ENCODE results near the gene ZDHHC7. TPM values are rescaled to one million over a fixed set of nuclear protein-coding genes. Genes with fewer than 3 reads are reported as not detected.

The ZDHHC7 gene
- total and polyA plus RNA-seq, 2 of the 8 experiments (the other 6 are each of a cell fraction or from before 2014, with no cell fraction given): 40.5 to 56.3 TPM

- Histone ChIP-seq H2AFZ (ENCODE audit: low read length) (no peak overlapping the region), H3K36me3 (ENCODE audit: control insufficient read depth in 2 of 4, insufficient read depth in 4 of 4, low read length in 3 of 4) (peaks cover 8 to 30% (median 10%) of the 10 kb centered on the region in 4 experiments; a peak in 7 of 8 replicates), H3K4me3 (ENCODE audit: extremely low read depth in 1 of 4, insufficient read depth in 2 of 4, low read depth in 3 of 4, low read length in 4 of 4) (no peak overlapping the region), H4K20me1 (replicated peaks in 1 of 2; ENCODE audit: control insufficient read depth in 1 of 2, insufficient read depth in 2 of 2, low read length in 2 of 2) (peaks cover 0 to 11% of the 10 kb centered on the region in 2 experiments), H3K4me1 (replicated peaks in 1 of 4; ENCODE audit: control insufficient read depth in 3 of 4, insufficient read depth in 4 of 4, low read length in 3 of 4) (no peaks in the 10 kb centered on the region), H2BK15ac (ENCODE audit: low read length) (no peak overlapping the region), H3K56ac (replicated peaks; ENCODE audit: insufficient read length, low read depth, low read length) (no peak overlapping the region), H3K23ac (ENCODE audit: insufficient read length) (no peak overlapping the region), H3K23me2 (ENCODE audit: low read depth, low read length) (no peaks in the 10 kb centered on the region; the same call in 1 of the 2 replicates), H4K5ac (ENCODE audit: insufficient read length, low read depth, low read length) (no peak overlapping the region), H2AK5ac (ENCODE audit: low read depth, low read length) (no peak overlapping the region), H3K9me3 (ENCODE audit: insufficient read depth in 2 of 2, low read depth in 1 of 2, low read length in 1 of 2) (no peaks in the 10 kb centered on the region), H3K14ac (ENCODE audit: insufficient read length) (no peak overlapping the region), H3K4me2 (ENCODE audit: insufficient read depth in 1 of 2, low read depth in 2 of 2, low read length in 2 of 2) (no peak overlapping the region), H3K18ac (ENCODE audit: extremely low read depth, low read length) (no peak overlapping the region), H2BK20ac (ENCODE audit: low read length) (no peak overlapping the region), H3K79me2 (ENCODE audit: control insufficient read depth in 1 of 2, insufficient read depth in 2 of 2, low read length in 2 of 2) (peaks cover 3 to 6% of the 10 kb centered on the region in 2 experiments; a peak in 2 of 4 replicates), H3K79me1 (ENCODE audit: low read depth, low read length) (no peaks in the 10 kb centered on the region), H3K9ac (replicated peaks in 1 of 4; ENCODE audit: extremely low read depth in 1 of 4, low read depth in 3 of 4, low read length in 3 of 4) (no peak overlapping the region), H3K27ac (ENCODE audit: low read depth, low read length) (no peak overlapping the region), H2BK5ac (ENCODE audit: low read depth, low read length) (no peak overlapping the region), H2BK120ac (replicated peaks; ENCODE audit: low read depth, low read length) (no peak overlapping the region), H4K8ac (ENCODE audit: extremely low read depth, insufficient read depth, low read length) (no peak overlapping the region), H4K91ac (replicated peaks; ENCODE audit: insufficient read length, low read length) (no peak overlapping the region), H3K27me3 (replicated peaks in 1 of 4; ENCODE audit: control insufficient read depth in 3 of 4, extremely low read depth in 1 of 4, insufficient read depth in 3 of 4, low read length in 3 of 4) (no peaks in the 10 kb centered on the region), H3K4ac (replicated peaks; ENCODE audit: insufficient read length, low read depth, low read length) (no peak overlapping the region), H2BK12ac (ENCODE audit: low read depth, low read length) (no peak overlapping the region)
- FAIRE-seq (no peak), DNase-seq (ENCODE audit: low read depth in 1 of 2, low spot score in 2 of 2) (no peak)
- ChIA-PET CTCF (ENCODE audit: partially characterized antibody) (no interaction called here), POLR2A (ENCODE audit: partially characterized antibody) (no interaction called here)
- WGBS, 2 experiments (ENCODE audit: extremely low coverage in 1 of 2, insufficient coverage in 1 of 2, insufficient read length in 1 of 2, insufficient replicate concordance in 2 of 2, low coverage in 1 of 2, low lambda C conversion rate in 2 of 2, missing lambda C conversion rate in 1 of 2): 91% methylated on average over 14 of the region's 15 CpGs; no CpG with 5 or more reads in 1 of the 2 experiments
- TF ChIP-seq, protein P1, sequence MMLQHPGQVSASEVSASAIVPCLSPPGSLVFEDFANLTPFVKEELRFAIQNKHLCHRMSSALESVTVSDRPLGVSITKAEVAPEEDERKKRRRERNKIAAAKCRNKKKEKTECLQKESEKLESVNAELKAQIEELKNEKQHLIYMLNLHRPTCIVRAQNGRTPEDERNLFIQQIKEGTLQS (IDR thresholded peaks at IDR 0.05; ENCODE audit: insufficient read depth, low read depth, low read length): no peak
- no peak for TF ChIP-seq NANOG (IDR thresholded peaks at IDR 0.05; ENCODE audit: insufficient read depth, low read depth, low read length, poor library complexity, severe bottlenecking)
These were observed 26.0 kb downstream of the ZDHHC7 start for GRCh38 chr16:84985079-84986065.

Measured in H1 (cell line).